Myocyte (in vitro differentiated cells): ENCODE results near the gene MRGPRG. TPM values are rescaled to one million over a fixed set of nuclear protein-coding genes. Genes with fewer than 3 reads are reported as not detected.
A peak's percentile ranks its signal among the peaks of the same experiment; 100 is the strongest.
"Not testable (repeated sequence)": the region's sequence is repeated elsewhere in the genome, so short reads cannot be mapped to it uniquely, and the experiment has no call there.

Experiments
- DNase-seq: peaks from one replicate; pipeline ENCODE4 v3.0.0-alpha.2; 2012; ENCODE audit warnings: low read depth
- total RNA-seq: library from RNA; depleted of rRNA; stranded (reverse); fragments of >200 nt; gene quantifications from 2 replicates; pipeline ENCODE4 v1.2.3, GENCODE V29; 2014

MRGPRG gene
- total RNA-seq, 1 donor from 2014 or later, result not detected

DNA sequence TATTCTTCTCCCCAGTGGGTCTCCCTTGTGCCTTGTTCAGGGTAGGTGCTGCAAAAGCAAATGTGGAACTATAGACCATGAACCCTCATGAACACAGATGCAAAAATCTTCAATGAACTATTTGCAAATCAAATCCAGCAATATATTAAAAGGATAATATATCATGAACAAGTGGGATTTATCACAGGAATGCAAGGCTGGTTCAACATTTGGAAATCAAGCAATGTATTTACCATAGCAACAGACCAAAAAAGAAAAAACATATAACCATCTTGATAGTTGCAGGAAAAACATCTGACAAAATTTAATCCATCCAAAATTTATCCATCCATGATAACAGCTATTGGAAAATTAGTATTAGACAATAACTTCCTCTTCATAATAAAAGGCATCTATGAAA lies 42.1 kb downstream of the MRGPRG start:
- DNase-seq, result no peak

DNA sequence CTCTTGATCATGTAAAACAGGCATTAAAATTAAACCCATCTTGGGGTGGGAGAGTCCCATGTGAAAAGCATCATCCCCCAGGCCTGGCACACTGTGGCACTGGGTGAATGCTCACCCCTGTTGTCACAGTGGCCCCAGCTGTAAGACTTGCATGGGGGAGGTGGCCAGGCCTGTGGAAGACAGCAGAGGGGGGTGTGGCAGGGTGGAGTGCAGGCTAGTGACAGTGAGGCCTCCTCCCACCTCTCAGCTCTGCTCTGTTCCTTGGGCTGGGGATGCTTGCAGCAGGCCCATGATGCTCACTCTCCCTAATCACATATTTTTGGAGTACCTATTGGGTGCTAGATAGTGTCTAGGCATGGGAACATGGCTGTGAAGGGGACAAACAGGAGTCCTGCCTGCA lies 43.4 kb downstream of the MRGPRG start:
- no peak for DNase-seq

DNA sequence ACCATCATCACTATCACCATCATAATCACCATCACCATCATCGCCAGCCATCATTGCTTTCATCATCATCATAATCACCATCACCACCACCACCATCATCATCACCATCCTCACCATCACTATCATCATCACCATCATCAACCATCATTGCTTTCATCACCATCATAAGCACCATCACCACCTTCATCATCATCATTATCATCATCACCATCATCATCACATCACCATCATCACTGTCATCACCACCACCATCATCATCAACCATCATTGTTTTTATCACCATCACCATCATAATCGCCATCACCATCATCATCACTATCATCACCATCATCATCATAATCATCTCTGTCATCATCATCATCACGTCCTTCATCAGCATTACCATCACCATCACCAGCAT lies 44.2 kb downstream of the MRGPRG start:
- no peak for DNase-seq

DNA sequence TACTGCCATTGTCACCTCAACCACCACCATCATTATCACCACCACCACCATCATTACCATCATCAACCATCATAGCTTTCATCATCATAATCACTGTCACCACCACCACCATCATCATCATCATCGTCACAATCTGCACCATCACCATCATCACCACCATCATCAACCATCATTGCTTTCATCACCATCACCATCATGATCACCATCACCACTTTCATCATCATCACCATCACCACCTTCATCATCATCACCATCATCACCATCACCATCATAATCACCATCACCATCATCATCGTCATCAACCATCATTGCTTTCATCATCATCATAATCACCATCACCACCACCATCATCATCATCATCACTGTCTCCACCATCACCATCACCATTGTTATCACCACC lies 44.8 kb downstream of the MRGPRG start:
- no peak for DNase-seq

DNA sequence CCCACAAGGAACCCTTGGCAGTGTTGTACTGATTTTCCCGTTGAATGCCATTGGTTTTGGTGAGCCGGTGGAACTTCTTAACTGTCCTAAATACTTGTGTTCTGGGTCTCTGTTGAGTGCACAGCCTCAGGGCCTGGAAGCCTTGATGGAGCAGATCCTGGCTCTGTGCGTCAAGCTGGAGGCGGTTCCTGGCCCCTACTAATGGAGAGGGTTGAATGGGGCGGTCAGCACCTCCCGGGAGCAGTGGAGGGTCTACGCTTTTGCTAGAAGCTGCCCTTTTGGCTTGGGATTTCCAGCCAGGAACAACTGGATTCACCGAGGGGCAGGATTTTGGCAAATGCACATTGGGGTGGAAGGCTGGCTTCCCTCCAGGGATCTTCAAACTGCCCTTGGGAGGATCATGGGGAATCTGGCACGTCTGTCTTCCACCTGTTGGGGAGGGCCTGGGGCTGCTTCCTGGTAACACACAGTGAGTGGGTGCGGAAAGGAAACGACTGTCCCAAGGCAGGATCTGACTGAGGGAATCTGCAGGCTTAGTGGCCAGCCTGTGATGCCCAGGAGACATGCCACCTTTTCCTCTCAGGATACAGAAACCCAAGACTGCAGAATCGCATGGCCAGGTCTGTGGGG lies 46.6 kb downstream of the MRGPRG start:
- DNase-seq, result no peak

DNA sequence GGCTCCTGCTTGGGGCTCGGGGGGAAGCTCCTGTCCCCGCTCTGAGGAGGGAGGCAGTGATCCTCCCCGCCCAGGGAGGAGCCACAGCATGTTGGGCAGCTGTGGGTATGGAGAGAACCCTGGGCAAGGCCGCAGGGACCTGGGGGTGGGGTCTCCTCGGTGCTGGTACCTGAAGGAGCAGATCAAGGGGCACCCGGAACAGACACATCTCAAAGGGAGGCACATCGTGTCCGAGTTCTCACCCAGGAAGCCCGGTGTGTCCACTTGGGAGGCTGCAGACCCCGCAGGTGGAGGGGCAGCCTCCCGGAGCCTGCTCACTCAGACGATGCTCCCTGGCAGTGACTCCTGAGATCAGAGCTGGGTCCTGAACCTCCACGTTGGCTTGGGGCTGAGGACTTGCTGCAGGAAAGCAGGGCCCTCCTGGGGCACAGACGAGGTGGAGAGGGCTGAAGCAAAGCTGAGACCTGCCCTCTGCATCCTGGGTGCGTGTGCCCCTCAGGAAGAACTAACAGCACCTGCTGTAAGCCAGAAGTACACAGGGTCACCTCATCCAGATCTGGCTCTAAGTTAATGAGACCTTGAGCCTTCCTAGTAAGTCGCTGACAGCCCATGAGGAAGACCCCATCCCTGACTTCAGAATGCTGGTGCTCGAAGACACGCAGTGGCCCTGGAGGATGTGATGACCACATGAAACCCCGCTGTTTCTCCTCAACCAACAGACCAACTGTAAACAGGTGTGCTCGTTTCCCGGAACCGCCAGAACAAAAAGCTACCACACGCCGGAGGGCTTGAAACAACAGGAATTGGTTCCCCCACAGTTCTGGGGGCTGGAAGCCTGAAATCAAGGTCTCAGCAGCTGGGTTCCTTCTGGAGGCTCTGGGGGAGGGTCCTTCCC lies 47.6 kb downstream of the MRGPRG start:
- no peak for DNase-seq

DNA sequence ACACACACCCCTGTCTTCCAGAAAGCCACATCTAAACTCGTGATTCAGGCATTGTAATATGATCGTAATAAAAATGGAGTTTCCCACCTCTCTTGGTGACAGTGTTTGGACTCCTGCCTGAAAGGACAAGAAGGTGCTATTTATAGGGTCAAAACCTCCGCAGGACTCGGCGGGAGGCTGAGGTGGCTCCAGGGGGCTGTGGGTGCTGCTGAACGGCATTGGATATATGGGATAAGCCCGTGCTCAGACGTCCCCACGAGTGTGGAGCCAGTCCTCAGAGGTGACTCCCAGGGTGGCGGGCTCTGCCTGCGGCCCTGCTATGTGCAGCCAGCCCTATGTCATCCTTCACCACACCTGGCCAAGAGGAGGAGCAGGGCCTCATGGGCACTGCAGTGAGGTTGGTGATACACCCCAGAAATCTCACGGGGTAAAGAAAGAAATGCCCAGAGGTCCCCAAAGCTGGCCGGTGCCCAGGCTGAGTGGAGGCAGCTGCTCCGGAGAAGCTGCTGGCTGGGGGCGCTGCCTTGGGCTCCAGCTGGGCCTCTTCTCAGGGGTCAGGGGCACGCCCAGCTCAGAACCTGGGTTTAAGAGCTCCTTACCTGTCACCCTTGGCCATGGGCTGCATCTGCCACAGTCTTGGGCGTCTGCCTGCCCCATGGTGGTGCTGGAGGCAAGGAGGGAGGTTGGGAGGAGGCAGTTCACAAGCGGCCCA lies 48.4 kb downstream of the MRGPRG start:
- DNase-seq, result peak; percentile 87

DNA sequence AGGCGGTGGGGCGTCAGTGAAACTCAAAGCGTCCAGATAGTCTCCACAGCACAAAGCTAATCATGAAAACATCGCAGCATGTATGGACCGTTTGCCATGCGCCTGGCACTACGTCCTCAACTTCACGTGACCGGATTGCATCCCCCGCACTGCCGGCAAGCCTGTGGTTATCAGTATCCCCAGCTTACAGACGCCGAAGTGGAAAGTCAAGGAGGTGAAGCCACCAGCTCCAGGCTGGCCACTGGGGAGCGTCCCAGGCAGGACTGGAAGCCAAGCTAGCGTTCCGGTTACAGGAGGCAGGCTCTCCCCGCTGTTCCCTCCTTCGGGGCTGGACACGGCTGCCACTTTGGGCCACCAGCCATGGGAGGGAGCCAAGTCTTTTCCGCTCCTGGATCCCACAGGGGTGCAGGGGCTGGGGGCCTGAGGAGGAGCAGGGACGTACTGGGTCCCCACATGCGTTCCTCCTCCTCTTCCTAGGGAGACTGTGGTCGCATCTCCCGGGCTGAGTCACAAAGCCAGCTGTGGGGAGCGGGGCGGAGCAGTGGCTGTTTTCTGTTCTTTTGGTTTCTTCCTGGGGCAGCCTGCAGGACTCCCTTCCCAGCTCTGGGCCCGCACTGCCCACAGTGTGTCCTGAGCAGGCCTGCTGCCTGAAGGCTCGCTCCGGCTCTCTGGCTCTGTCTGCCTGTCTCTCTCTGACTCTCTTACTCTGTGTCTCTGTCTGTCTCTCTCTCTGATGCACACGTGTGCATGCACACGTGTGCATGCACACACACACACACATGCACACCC lies 49.2 kb downstream of the MRGPRG start:
- DNase-seq, result peak; percentile 95

DNA sequence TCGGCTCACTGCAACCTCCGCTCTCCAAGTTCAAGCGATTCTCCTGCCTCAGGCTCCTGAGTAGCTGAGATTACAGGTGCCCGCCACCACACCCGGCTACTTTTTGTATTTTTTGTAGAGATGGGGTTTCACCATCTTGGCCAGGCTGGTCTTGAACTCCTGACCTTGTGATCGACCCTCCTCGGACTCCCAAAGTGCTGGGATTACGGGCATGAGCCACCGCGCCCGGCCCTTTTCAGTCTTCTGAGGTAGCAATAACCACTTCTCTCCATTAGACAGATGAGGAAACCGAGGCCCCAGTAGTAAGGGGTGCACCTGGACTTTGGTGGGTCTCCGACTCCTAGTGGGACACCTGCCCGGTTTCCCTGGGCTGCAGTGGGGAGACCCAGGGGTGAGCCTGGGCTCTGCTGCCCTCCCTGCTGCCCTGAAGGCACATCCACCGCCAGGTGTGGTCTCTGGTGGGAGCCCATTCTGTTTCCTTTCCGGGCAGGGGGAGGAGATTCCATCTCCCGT lies 49.8 kb downstream of the MRGPRG start:
- not testable (repeated sequence) for DNase-seq

Other genes with a start within 250 kb of the MRGPRG start
- gene NAP1L4, start 226.5 kb downstream of the MRGPRG start, total RNA-seq, result 111 and 117 TPM in 2 replicates
- gene CARS1, start 161.4 kb downstream of the MRGPRG start, total RNA-seq, result 60.7 and 73.1 TPM in 2 replicates
- gene OSBPL5, start 53.5 kb downstream of the MRGPRG start, total RNA-seq, result 14.7 and 21.2 TPM in 2 replicates
- gene MRGPRE, start 13.6 kb upstream of the MRGPRG start, total RNA-seq, result not detected in 2 replicates
- gene ZNF195, start 160.3 kb upstream of the MRGPRG start, total RNA-seq, result 18.2 and 24.4 TPM in 2 replicates